ENCODE data around the gene TSBP1.

DNA sequence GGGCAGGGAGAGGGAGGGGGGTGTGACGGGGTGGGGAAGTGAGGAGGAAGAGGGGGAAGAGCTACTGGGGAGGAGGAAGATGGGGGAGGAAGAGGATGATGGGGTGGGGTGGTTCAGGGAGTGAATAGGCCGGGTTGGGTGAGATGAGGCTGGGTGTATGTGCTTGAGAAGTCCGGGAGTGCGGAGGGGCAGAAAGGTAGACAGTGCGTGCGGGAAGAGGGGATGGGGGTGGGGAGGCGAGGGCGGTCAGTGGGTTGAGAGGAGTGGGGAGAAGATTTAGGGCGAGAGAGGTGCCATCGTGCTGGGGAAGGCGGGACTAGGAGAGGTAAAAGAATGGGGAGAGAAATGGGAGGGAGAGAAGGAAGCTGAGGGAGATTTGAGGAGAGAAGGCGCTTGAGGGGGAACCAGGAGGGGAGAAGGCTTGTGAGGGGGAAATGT is 116.9 kb downstream of the TSBP1 start:
- TF ChIP-seq, protein P1, sequence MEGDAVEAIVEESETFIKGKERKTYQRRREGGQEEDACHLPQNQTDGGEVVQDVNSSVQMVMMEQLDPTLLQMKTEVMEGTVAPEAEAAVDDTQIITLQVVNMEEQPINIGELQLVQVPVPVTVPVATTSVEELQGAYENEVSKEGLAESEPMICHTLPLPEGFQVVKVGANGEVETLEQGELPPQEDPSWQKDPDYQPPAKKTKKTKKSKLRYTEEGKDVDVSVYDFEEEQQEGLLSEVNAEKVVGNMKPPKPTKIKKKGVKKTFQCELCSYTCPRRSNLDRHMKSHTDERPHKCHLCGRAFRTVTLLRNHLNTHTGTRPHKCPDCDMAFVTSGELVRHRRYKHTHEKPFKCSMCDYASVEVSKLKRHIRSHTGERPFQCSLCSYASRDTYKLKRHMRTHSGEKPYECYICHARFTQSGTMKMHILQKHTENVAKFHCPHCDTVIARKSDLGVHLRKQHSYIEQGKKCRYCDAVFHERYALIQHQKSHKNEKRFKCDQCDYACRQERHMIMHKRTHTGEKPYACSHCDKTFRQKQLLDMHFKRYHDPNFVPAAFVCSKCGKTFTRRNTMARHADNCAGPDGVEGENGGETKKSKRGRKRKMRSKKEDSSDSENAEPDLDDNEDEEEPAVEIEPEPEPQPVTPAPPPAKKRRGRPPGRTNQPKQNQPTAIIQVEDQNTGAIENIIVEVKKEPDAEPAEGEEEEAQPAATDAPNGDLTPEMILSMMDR (IDR thresholded peaks at IDR 0.05), result no peak
- TF ChIP-seq POLR2AphosphoS5 (IDR thresholded peaks at IDR 0.05), result no peak
